Uterus (tissue), 4 donors: ENCODE results near the gene BRSK2. TPM values are rescaled to one million over a fixed set of nuclear protein-coding genes. Genes with fewer than 3 reads are reported as not detected.

Experiments used
- DNase-seq, 2 donors: peaks; one replicate each; pipeline ENCODE4 v3.0.0-alpha.2; 2019 to 2020
- H3K27ac ChIP-seq, 2 donors: fragments of 200-600 bp; sonication (generic); 1 replicate in 1 of 2; 2 replicates in 1 of 2; pipeline ENCODE4 v1.5.1; 2016 to 2018
- H3K27me3 ChIP-seq, 2 donors: fragments of 200-600 bp; sonication (generic); one replicate each; pipeline ENCODE4 v1.5.1; 2018 to 2019; ENCODE audit warnings: control low read depth in 1 of 2
- H3K36me3 ChIP-seq, 2 donors: fragments of 200-600 bp; sonication (generic); one replicate each; pipeline ENCODE4 v1.5.1; 2019; ENCODE audit warnings: control low read depth in 1 of 2
- H3K4me1 ChIP-seq, 2 donors: fragments of 200-600 bp; sonication (generic); one replicate each; pipeline ENCODE4 v1.5.1; 2018 to 2019; ENCODE audit warnings: control low read depth in 1 of 2
- H3K4me3 ChIP-seq, 2 donors: fragments of 200-600 bp; sonication (generic); 1 replicate in 1 of 2; 2 replicates in 1 of 2; pipeline ENCODE4 v1.5.1; 2018 to 2019; ENCODE audit warnings: mild to moderate bottlenecking in 1 of 2
- H3K9me3 ChIP-seq, 2 donors: fragments of 200-600 bp; sonication (generic); one replicate each; pipeline ENCODE4 v1.5.1; 2019; ENCODE audit warnings: control low read depth in 1 of 2
- CTCF ChIP-seq, 4 experiments: fragments of 200-600 bp in 2 of 4; fragments of 450-650 bp in 2 of 4; sonication (generic) in 2 of 4; IDR thresholded peaks; one replicate each; pipeline ENCODE4 v1.5.1; 2016 to 2019; ENCODE audit warnings: antibody characterized with exemption in 4 of 4, mild to moderate bottlenecking in 2 of 4, moderate library complexity in 1 of 4
- POLR2A ChIP-seq, 2 donors: fragments of 450-650 bp; IDR thresholded peaks; one replicate each; pipeline ENCODE4 v1.6.1; 2016; ENCODE audit warnings: antibody characterized with exemption in 2 of 2, mild to moderate bottlenecking in 1 of 2, moderate library complexity in 1 of 2
- intact Hi-C: fragments of 100-400 bp; cut with DNase I; formaldehyde crosslinking; loops from one replicate; pipeline ENCODE4 v1.15.1; 2023; ENCODE audit warnings: low total_unique reads
- total RNA-seq, 4 donors: library from RNA; depleted of rRNA in 3 of 4; stranded (reverse); fragments of >200 nt in 3 of 4; gene quantifications; one replicate each; pipeline versions ENCODE4 v1.1.0 to v1.2.4, GENCODE V29; 2014 to 2023
- donor health status: DM: yes; HTN: yes; CAD: no.

BRSK2 gene
- total RNA-seq, 4 donors from 2014 or later: 1.5 to 2.2 TPM; not detected in 2

- intact Hi-C loops: no loop called here
- Histone ChIP-seq H3K4me1 (peaks cover 0 to 15% of the 10 kb centered on the region in 2 donors), H3K36me3 (no peaks in the 10 kb centered on the region), H3K9me3 (no peaks in the 10 kb centered on the region), H3K4me3 (no peak overlapping the region), H3K27ac (no peak overlapping the region), H3K27me3 (no peaks in the 10 kb centered on the region)
- peak in 1 of 2 donors; percentile 52 for DNase-seq
- TF ChIP-seq POLR2A (IDR thresholded peaks at IDR 0.05) (no peak), CTCF (IDR thresholded peaks at IDR 0.05) (no peak)
These were observed 113.4 kb downstream of the BRSK2 start for GRCh38 chr11:1502954-1503707.

GRCh38 chr11:1503708-1504104 is 114.0 kb downstream of the BRSK2 start:
- no peaks in the 10 kb centered on the region for H3K36me3 ChIP-seq
- H3K27me3 ChIP-seq: no peaks in the 10 kb centered on the region
- TF ChIP-seq CTCF (IDR thresholded peaks at IDR 0.05): no peak
- no peak for TF ChIP-seq POLR2A (IDR thresholded peaks at IDR 0.05)
- intact Hi-C loops: no loop called here
- H3K9me3 ChIP-seq: no peaks in the 10 kb centered on the region
- no peak overlapping the region for H3K27ac ChIP-seq
- no peak for DNase-seq
- H3K4me1 ChIP-seq: peaks cover 0 to 15% of the 10 kb centered on the region in 2 donors
- H3K4me3 ChIP-seq: no peak overlapping the region

GRCh38 chr11:1504138-1504537 is 114.4 kb downstream of the BRSK2 start:
- TF ChIP-seq CTCF (IDR thresholded peaks at IDR 0.05): no peak
- TF ChIP-seq POLR2A (IDR thresholded peaks at IDR 0.05): no peak
- H3K27me3 ChIP-seq: no peaks in the 10 kb centered on the region
- no peaks in the 10 kb centered on the region for H3K9me3 ChIP-seq
- DNase-seq: no peak
- H3K4me3 ChIP-seq: no peak overlapping the region
- H3K4me1 ChIP-seq: peaks cover 0 to 15% of the 10 kb centered on the region in 2 donors
- H3K27ac ChIP-seq: no peak overlapping the region
- no peaks in the 10 kb centered on the region for H3K36me3 ChIP-seq
- intact Hi-C loops: no loop called here

- Histone ChIP-seq H3K9me3 (no peaks in the 10 kb centered on the region), H3K27ac (no peak overlapping the region), H3K4me3 (no peak overlapping the region), H3K27me3 (no peaks in the 10 kb centered on the region), H3K4me1 (peaks cover 0 to 15% of the 10 kb centered on the region in 2 donors), H3K36me3 (no peaks in the 10 kb centered on the region)
- no peak for DNase-seq
- TF ChIP-seq POLR2A (IDR thresholded peaks at IDR 0.05) (no peak), CTCF (IDR thresholded peaks at IDR 0.05) (no peak)
- intact Hi-C loops: no loop called here
These were observed 115.0 kb downstream of the BRSK2 start for GRCh38 chr11:1504581-1505290.

GRCh38 chr11:1505480-1505879 is 115.7 kb downstream of the BRSK2 start:
- TF ChIP-seq CTCF (IDR thresholded peaks at IDR 0.05): no peak
- no peak for TF ChIP-seq POLR2A (IDR thresholded peaks at IDR 0.05)

More at GRCh38 chr11:1505480-1505879, 115.7 kb downstream of the BRSK2 start:
- no peak overlapping the region for H3K4me3 ChIP-seq
- H3K4me1 ChIP-seq: peaks cover 0 to 15% of the 10 kb centered on the region in 2 donors
- H3K27me3 ChIP-seq: no peaks in the 10 kb centered on the region
- H3K9me3 ChIP-seq: no peaks in the 10 kb centered on the region
- H3K27ac ChIP-seq: no peak overlapping the region
- DNase-seq: no peak
- H3K36me3 ChIP-seq: no peaks in the 10 kb centered on the region
- intact Hi-C loops: no loop called here
